ENCODE results near the gene PRKN.

Gene PRKN

DNA sequence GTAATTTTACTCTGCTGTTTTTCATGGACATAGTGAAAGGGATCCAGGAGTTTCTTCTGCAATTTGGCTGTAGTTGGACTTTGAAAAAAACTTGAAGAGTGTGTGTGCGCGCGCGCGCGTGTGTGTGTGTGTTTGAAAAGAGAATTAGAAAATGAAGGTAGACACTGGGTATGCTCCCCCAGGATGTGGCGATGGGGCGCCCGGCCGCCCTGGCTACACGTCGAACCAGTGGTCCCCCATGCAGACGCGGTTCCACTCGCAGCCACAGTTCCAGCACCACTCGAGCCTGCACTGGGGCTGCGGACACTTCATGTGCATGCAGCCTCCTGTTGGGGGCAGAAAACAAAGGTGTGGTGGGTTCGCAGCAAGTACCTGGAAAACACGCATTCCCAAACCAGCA, 1377.7 kb downstream of the PRKN start:
- DNase-seq (ENCODE audit: low read depth) = no peak
- H3K4me3 ChIP-seq (replicated peaks; ENCODE audit: low read depth, low read length) = no peak overlapping the region
- TF ChIP-seq, protein P1, sequence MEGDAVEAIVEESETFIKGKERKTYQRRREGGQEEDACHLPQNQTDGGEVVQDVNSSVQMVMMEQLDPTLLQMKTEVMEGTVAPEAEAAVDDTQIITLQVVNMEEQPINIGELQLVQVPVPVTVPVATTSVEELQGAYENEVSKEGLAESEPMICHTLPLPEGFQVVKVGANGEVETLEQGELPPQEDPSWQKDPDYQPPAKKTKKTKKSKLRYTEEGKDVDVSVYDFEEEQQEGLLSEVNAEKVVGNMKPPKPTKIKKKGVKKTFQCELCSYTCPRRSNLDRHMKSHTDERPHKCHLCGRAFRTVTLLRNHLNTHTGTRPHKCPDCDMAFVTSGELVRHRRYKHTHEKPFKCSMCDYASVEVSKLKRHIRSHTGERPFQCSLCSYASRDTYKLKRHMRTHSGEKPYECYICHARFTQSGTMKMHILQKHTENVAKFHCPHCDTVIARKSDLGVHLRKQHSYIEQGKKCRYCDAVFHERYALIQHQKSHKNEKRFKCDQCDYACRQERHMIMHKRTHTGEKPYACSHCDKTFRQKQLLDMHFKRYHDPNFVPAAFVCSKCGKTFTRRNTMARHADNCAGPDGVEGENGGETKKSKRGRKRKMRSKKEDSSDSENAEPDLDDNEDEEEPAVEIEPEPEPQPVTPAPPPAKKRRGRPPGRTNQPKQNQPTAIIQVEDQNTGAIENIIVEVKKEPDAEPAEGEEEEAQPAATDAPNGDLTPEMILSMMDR (IDR thresholded peaks at IDR 0.05; ENCODE audit: low read length, missing control alignments) = no peak

DNA sequence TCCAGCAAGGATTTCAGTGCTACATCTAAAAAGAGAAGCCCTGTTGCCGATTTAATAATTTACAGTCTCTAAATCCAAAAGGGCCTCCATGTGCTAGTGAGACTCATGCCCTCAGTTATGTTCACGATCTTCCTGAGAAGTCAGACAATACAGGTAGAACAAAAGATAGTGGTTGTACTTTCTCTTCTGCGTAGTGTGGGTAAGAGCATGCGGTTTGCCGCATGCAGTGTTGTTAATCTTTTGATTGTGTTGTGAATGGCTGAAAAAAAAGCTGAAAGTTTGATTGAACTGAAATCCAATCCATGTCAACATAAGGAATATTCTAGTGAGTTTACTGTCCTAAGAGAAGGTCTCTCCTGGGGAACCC, 1379.0 kb downstream of the PRKN start:
- DNase-seq (ENCODE audit: low read depth) = no peak
- no peak overlapping the region for H3K4me3 ChIP-seq (replicated peaks; ENCODE audit: low read depth, low read length)

DNA sequence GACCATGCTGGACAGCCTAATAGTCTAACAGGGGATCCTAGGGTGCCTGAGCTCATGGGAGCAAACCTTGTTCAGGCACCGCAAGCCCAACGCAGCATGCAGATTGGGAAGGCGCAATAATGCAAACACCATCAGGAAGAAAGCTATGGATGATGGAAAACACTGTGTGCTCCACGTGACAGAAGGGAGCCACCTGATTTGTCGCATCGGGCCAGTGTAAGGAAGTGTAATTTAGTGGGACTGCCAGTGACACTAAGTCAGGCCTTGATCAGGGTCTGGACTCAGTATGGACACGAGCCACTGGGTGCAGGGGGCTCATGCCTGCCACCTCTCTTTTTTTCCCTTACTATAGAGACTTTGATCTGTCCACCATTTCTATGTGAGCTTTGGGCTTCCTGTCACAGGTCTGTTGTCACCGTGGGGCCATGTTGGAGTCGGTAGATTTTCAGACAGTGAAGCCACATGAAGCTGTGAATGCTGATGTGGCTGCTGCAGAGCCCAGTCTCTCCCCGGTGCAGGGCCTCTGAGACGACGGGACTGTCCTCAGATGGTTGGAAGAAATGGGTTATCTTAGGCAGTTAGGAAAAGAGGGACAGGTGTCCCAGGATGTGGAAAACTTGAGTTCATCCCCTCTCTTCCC, 1379.5 kb downstream of the PRKN start:
- TF ChIP-seq, protein P1 (IDR thresholded peaks at IDR 0.05; ENCODE audit: low read length, missing control alignments) = no peak
- DNase-seq (ENCODE audit: low read depth) = no peak
- H3K4me3 ChIP-seq (replicated peaks; ENCODE audit: low read depth, low read length) = no peak overlapping the region

More for the DNA sequence above, 1379.0 kb downstream of the PRKN start:
- TF ChIP-seq, protein P1 (IDR thresholded peaks at IDR 0.05; ENCODE audit: low read length, missing control alignments) = no peak

DNA sequence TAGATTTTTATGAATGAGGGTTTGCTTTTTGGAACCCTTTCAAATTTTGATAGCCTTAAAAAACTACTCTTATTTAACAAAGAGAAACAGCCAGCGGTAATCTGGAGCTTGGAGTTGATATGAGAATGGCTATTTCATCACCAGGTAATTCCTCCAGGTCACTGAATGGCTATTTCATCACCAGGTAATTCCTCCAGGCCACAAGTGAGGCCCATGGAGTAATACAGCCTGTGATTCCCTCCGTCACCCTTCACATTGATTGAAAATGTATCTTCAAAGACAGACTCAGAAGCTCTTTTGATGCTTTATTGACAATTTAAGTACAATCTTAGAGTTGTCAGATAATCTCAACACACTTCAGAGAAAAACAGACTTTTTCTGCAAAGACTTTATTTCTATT, 1380.4 kb downstream of the PRKN start:
- H3K4me3 ChIP-seq (replicated peaks; ENCODE audit: low read depth, low read length) = no peak overlapping the region

DNA sequence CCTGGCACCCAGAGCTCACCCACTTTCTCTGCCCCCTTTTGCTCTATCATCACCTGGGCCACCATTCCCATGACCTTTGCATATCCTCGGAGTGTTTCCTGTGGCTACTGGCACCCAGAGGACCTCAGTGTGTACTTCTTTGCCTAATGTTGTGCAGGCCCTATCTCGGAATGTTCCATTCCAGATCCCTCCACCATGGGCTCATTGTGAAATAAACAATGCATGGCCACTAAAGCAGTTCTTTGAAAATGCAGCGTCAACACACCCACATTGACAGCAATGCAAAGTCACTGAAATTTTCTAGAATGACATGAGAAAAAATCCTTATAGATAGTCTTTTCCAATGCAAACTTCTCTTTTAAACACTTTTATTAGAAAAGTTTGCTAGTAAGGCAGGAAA, 1380.8 kb downstream of the PRKN start:
- no peak for DNase-seq (ENCODE audit: low read depth)
- H3K4me3 ChIP-seq (replicated peaks; ENCODE audit: low read depth, low read length) = no peak overlapping the region
- TF ChIP-seq, protein P1 (IDR thresholded peaks at IDR 0.05; ENCODE audit: low read length, missing control alignments) = no peak

More for the DNA sequence above, 1380.4 kb downstream of the PRKN start:
- DNase-seq (ENCODE audit: low read depth) = no peak
- TF ChIP-seq, protein P1 (IDR thresholded peaks at IDR 0.05; ENCODE audit: low read length, missing control alignments) = no peak

DNA sequence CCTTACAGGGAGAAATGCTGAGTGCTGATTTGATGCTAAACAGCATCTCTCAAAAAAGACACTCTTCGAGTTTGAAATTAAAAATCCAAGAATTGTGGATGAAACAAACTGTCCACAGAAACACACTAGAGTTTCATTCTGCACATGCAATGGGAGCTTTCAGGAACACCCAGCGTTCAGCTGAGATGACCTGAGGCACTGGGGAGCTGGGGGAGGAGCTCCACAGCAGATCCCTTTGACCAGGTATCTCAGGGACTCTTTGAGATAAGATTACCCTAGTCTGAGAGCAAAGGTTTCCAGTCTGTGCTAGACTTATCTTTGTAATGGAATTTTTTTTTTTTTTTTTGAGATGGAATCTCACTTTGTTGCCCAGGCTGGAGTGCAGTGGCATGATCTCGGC, 1382.9 kb downstream of the PRKN start:
- no peak for DNase-seq (ENCODE audit: low read depth)
- no peak overlapping the region for H3K4me3 ChIP-seq (replicated peaks; ENCODE audit: low read depth, low read length)
- TF ChIP-seq, protein P1 (IDR thresholded peaks at IDR 0.05; ENCODE audit: low read length, missing control alignments) = no peak

DNA sequence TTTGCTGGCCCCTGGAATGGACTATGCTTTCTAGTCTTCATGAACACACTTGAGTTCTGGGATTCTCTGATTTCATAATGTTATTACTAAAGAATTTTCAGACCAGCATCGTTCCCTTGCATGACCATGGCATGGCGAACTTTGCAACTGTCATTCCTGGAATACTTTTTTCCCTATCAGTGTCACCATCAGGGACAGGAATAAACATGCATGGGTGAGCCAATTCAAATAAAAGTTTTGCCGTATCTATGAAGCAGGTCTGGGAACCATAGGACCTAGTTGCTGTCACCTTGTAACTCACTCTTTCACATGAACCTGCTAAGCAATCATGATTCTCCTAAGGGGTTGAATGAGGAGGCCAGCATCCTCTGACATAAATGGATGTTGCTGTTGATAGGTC, 1385.5 kb downstream of the PRKN start:
- H3K4me3 ChIP-seq (replicated peaks; ENCODE audit: low read depth, low read length) = no peak overlapping the region
- DNase-seq (ENCODE audit: low read depth) = no peak
- TF ChIP-seq, protein P1 (IDR thresholded peaks at IDR 0.05; ENCODE audit: low read length, missing control alignments) = no peak
